GM12801 (cell line): ENCODE measurements around the gene ARHGAP33.

ENCODE experiments used
- CTCF ChIP-seq: IDR thresholded peaks from one replicate; pipeline ENCODE4 v1.5.1; 2011; ENCODE audit warnings: control low read depth; ENCODE audit not compliant: insufficient read length; ENCODE audit errors: extremely low read depth

The ARHGAP33 gene

GRCh38 chr19:35775298-35776101 lies at the start of gene ARHGAP33:
ARHGAP33 (plus strand) TSS chr19:35775564; CDS start chr19:35775659, 95 bp downstream.
- no peak for TF ChIP-seq CTCF

- TF ChIP-seq CTCF: no peak
These were observed 48.1 kb upstream of the ARHGAP33 start for GRCh38 chr19:35727053-35727955.

- TF ChIP-seq CTCF: no peak
These were observed 47.2 kb upstream of the ARHGAP33 start for GRCh38 chr19:35727956-35728706.

GRCh38 chr19:35729021-35729420 lies 46.3 kb upstream of the ARHGAP33 start:
- no peak for TF ChIP-seq CTCF

- no peak for TF ChIP-seq CTCF
These were observed 45.6 kb upstream of the ARHGAP33 start for GRCh38 chr19:35729763-35730162.

- TF ChIP-seq CTCF: no peak
These were observed 45.0 kb upstream of the ARHGAP33 start for GRCh38 chr19:35730326-35730725.

- no peak for TF ChIP-seq CTCF
These were observed 44.0 kb upstream of the ARHGAP33 start for GRCh38 chr19:35731353-35731752.
